Heart left ventricle (tissue), 13 donors: ENCODE results near the gene C3.

ENCODE experiments used
- CTCF ChIP-seq, 12 donors: fragments of 200-600 bp; sonication (generic) in 4 of 12; IDR thresholded peaks; one replicate each; pipeline versions ENCODE4 v1.5.0 to v1.8.0; 2018 to 2022; ENCODE audit warnings: antibody characterized with exemption in 12 of 12, mild to moderate bottlenecking in 5 of 12
- POLR2A ChIP-seq, 2 donors: fragments of 450-650 bp; IDR thresholded peaks; one replicate each; pipeline ENCODE4 v1.6.1; 2017; ENCODE audit warnings: antibody characterized with exemption in 2 of 2, mild to moderate bottlenecking in 2 of 2, moderate library complexity in 2 of 2
- donor health status: ischemic (EF 13 %, LVEDD 7.1; RV severe dilation, severe dysfunction).
- donor health status: DM: no; HTN: yes; CAD: no.
- donor health status: DM: no; HTN: no; CAD: no.
- donor health status: ischemic (EF 25% LVEDD 6.9; RV normal size, moderate dysfunction).
- donor health status: ischemic (EF 25% LVEDD 5.7; RV mildly dilated, moderate dysfunction).
- donor health status: ischemic (EF 35%, LVEDD 5.7; RV mildly dilated, moderate dysfunction).
- donor health status: nonischemic (EF 11% LVEDD 7.7; RV severe dilation, severe dysfunction).
- donor health status: DM: yes; HTN: yes; CAD: no.
- donor health status: PGD.
- donor health status: ischemic (EF 29% LVEDD 5.4; RV normal size, mild dysfunction).
- donor health status: nonischemic (EF 23%, LVEDD 6.1; RV moderate dilation, normal function).

DNA sequence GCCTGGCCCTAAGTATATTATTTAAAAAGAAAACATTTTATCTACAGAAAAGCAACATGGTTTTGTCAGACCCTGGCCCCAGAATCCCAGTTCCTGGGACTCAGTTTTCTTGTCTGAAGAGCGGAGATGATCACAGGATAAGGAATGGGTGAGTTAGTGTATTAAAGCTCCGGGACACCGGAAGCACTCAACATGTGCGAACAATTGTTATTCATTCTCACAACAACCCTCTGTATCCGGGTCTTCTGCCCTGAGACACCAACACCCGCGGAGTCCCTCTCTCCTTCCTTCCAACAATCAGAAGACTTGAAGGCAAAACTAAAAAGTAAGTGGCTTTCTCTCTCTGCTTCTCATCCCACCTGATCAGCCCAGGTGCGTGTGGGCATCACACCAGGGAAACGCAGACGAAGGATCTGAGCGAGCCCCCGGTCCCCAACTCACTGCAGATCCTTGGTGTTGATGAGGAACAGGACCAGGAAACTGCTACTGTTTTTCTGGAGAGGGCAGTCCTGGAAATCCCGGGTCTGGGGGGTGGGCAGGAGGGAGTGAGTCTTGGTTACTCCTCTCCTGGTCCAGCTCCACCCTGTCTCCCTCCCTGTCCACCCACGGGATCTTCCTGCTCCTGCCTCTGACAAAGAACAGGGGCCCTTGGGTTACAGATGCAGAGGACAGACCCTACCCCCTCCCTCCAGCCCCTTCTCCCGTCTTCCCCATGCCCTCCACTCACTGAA lies 14.9 kb upstream of the C3 start:
- TF ChIP-seq CTCF (IDR thresholded peaks at IDR 0.05) = no peak
- no peak for TF ChIP-seq POLR2A (IDR thresholded peaks at IDR 0.05)
